H9 (cell line): Measurements from ENCODE around the gene MYLK. TPM values are rescaled to one million over a fixed set of nuclear protein-coding genes. Genes with fewer than 3 reads are reported as not detected.

Experiments
- DNase-seq: peaks from one replicate; pipeline ENCODE4 v3.0.0-alpha.2; 2017
- H2AFZ ChIP-seq: one replicate; pipeline ENCODE4 v1.6.1; 2013; ENCODE audit warnings: mild to moderate bottlenecking, low read length, control low read depth, moderate library complexity
- H2AK5ac ChIP-seq: 2 replicates; pipeline ENCODE4 v1.6.1; 2013; ENCODE audit warnings: low read length, control low read depth, mixed read lengths; ENCODE audit not compliant: insufficient read length
- H2BK120ac ChIP-seq: one replicate; pipeline ENCODE4 v1.6.1; 2013; ENCODE audit warnings: low read depth, mild to moderate bottlenecking, low read length, control low read depth, inconsistent platforms; ENCODE audit not compliant: poor library complexity, severe bottlenecking
- H2BK12ac ChIP-seq: 2 replicates; pipeline ENCODE4 v1.6.1; 2013; ENCODE audit warnings: low read length, control low read depth, mixed read lengths, low read depth; ENCODE audit not compliant: insufficient read length
- H2BK15ac ChIP-seq: 2 replicates; pipeline ENCODE4 v1.6.1; 2013; ENCODE audit warnings: low read depth, low read length, control low read depth
- H2BK20ac ChIP-seq: one replicate; pipeline ENCODE4 v1.6.1; 2013; ENCODE audit warnings: low read depth, mild to moderate bottlenecking, low read length, control low read depth, inconsistent platforms; ENCODE audit not compliant: poor library complexity, severe bottlenecking
- H2BK5ac ChIP-seq: 2 replicates; pipeline ENCODE4 v1.6.1; 2013; ENCODE audit warnings: low read length, control low read depth, mixed read lengths; ENCODE audit not compliant: insufficient read length
- H3K14ac ChIP-seq: 2 replicates; pipeline ENCODE4 v1.6.1; 2013; ENCODE audit warnings: low read length, control low read depth; ENCODE audit not compliant: insufficient read depth
- H3K18ac ChIP-seq: 2 replicates; pipeline ENCODE4 v1.6.1; 2013; ENCODE audit warnings: low read depth, mild to moderate bottlenecking, mixed read lengths, low read length, control low read depth; ENCODE audit not compliant: insufficient read length
- H3K23ac ChIP-seq: 2 replicates; pipeline ENCODE4 v1.6.1; 2013; ENCODE audit warnings: low read length, control low read depth, mixed read lengths, low read depth; ENCODE audit not compliant: insufficient read length
- H3K23me2 ChIP-seq: 2 replicates; pipeline ENCODE4 v1.6.1; 2013; ENCODE audit warnings: low read depth, mild to moderate bottlenecking, mixed read lengths, low read length, control low read depth; ENCODE audit not compliant: insufficient read length, poor library complexity, severe bottlenecking
- H3K27ac ChIP-seq: 2 replicates; pipeline ENCODE4 v1.5.1; 2013; ENCODE audit warnings: low read length, control low read depth, mixed read lengths, low read depth; ENCODE audit not compliant: insufficient read length
- H3K27me3 ChIP-seq: 2 replicates; pipeline ENCODE4 v1.6.1; 2013; ENCODE audit warnings: low read length, control low read depth, inconsistent platforms; ENCODE audit not compliant: insufficient read depth
- H3K4ac ChIP-seq: 2 replicates; pipeline ENCODE4 v1.6.1; 2013; ENCODE audit warnings: low read depth, mild to moderate bottlenecking, control low read depth, inconsistent platforms, low read length, moderate library complexity
- H3K4me1 ChIP-seq: 2 replicates; pipeline ENCODE4 v1.6.1; 2013; ENCODE audit warnings: low read length, control low read depth, inconsistent platforms; ENCODE audit not compliant: insufficient read depth
- H3K4me2 ChIP-seq: 2 replicates; pipeline ENCODE4 v1.6.1; 2013; ENCODE audit warnings: low read length, control low read depth, mixed read lengths; ENCODE audit not compliant: insufficient read length, insufficient read depth
- H3K56ac ChIP-seq: 2 replicates; pipeline ENCODE4 v1.6.1; 2013; ENCODE audit warnings: low read depth, mild to moderate bottlenecking, mixed read lengths, low read length, control low read depth; ENCODE audit not compliant: insufficient read length
- H3K79me1 ChIP-seq: 2 replicates; pipeline ENCODE4 v1.6.1; 2013; ENCODE audit warnings: low read depth, mild to moderate bottlenecking, moderate library complexity, low read length, control low read depth, inconsistent platforms; ENCODE audit not compliant: insufficient read depth, poor library complexity, severe bottlenecking
- H3K79me2 ChIP-seq: 2 replicates; pipeline ENCODE4 v1.6.1; 2013; ENCODE audit warnings: low read length, control low read depth, inconsistent platforms; ENCODE audit not compliant: insufficient read depth
- H3K9ac ChIP-seq: 2 replicates; pipeline ENCODE4 v1.6.1; 2013; ENCODE audit warnings: low read length, control low read depth, mixed read lengths; ENCODE audit not compliant: insufficient read length; ENCODE audit errors: extremely low read depth
- H3K9me3 ChIP-seq: one replicate; pipeline ENCODE4 v1.6.1; 2013; ENCODE audit warnings: low read depth, low read length, inconsistent platforms; ENCODE audit not compliant: control insufficient read depth
- H3T11ph ChIP-seq: one replicate; pipeline ENCODE4 v1.6.1; 2013; ENCODE audit warnings: mild to moderate bottlenecking, low read length, control low read depth, inconsistent platforms
- H4K20me1 ChIP-seq: one replicate; pipeline ENCODE4 v1.6.1; 2013; ENCODE audit not compliant: control insufficient read depth, insufficient read length, insufficient read depth
- H4K5ac ChIP-seq: 2 replicates; pipeline ENCODE4 v1.6.1; 2013; ENCODE audit warnings: low read depth, mild to moderate bottlenecking, mixed read lengths, low read length, control low read depth; ENCODE audit not compliant: insufficient read length
- H4K8ac ChIP-seq: replicated peaks from 2 replicates; pipeline ENCODE4 v1.6.1; 2013; ENCODE audit warnings: low read length, control low read depth, mixed read lengths, low read depth; ENCODE audit not compliant: insufficient read length
- H4K91ac ChIP-seq: 2 replicates; pipeline ENCODE4 v1.6.1; 2013; ENCODE audit warnings: low read depth, mild to moderate bottlenecking, moderate library complexity, mixed read lengths, low read length, control low read depth; ENCODE audit not compliant: insufficient read length
- H3K27ac Mint-ChIP-seq, 3 experiments: 2 replicates in 2 of 3; 3 replicates in 1 of 3; pipeline ENCODE4 v1.8.0; 2020 to 2021; ENCODE audit warnings: mixed read lengths in 3 of 3, mild to moderate bottlenecking in 1 of 3, moderate library complexity in 1 of 3
- H3K27me3 Mint-ChIP-seq: 2 replicates; pipeline ENCODE4 v1.8.0; 2021; ENCODE audit warnings: low read depth, mild to moderate bottlenecking, moderate library complexity, mixed read lengths
- H3K36me3 Mint-ChIP-seq, 3 experiments: 2 replicates in 2 of 3; 3 replicates in 1 of 3; pipeline ENCODE4 v1.8.0; 2020 to 2021; ENCODE audit warnings: low read depth in 3 of 3, mixed read lengths in 3 of 3; ENCODE audit not compliant: insufficient read depth in 1 of 3
- H3K4me1 Mint-ChIP-seq, 2 experiments: 2 replicates each; pipeline ENCODE4 v1.8.0; 2020; ENCODE audit warnings: mixed read lengths in 2 of 2
- H3K4me3 Mint-ChIP-seq, 2 experiments: 2 replicates in 1 of 2; 3 replicates in 1 of 2; pipeline ENCODE4 v1.8.0; 2020 to 2021; ENCODE audit warnings: mild to moderate bottlenecking in 2 of 2, mixed read lengths in 2 of 2, moderate library complexity in 1 of 2
- H3K9me3 Mint-ChIP-seq, 2 experiments: 2 replicates in 1 of 2; 3 replicates in 1 of 2; pipeline ENCODE4 v1.8.0; 2020; ENCODE audit warnings: mild to moderate bottlenecking in 2 of 2, mixed read lengths in 2 of 2, moderate library complexity in 1 of 2
- total RNA-seq: library from RNA; stranded (reverse); gene quantifications from 2 replicates; pipeline ENCODE4 v1.2.1, GENCODE V29; 2021
- TF ChIP-seq, protein P1 (sequence below): fragments of 200-600 bp; sonication (generic); conservative IDR thresholded peaks from 3 replicates; pipeline ENCODE4 v1.8.0; 2021; ENCODE audit warnings: antibody characterized with exemption, mild to moderate bottlenecking

The MYLK gene
- total RNA-seq, 1 experiment from 2014 or later: 10.1 TPM

DNA sequence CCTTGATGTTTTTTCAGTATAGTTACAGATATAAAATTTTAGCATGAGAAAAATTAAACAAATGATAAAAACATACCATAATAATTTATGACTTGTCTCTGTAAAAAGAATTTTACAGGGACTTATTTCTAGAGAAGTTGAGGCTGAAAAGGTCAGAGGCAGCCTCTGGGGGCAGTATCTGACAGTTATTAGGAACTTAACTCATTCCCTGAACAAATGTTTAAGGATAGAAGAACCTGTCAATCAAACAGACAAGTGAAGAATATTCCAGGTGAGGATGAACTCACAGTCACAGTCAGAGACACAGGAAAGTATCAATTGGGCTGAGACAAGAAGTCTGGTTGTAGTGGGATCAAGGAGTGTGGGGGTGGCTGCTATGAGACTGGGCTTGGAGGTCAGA, 7.3 kb downstream of the MYLK start:
- Histone ChIP-seq H3K79me2 (no peaks in the 10 kb centered on the region), H2BK120ac (no peak overlapping the region), H3K4me2 (no peak overlapping the region), H2AK5ac (no peak overlapping the region), H3K4ac (no peak overlapping the region), H4K8ac (no peak overlapping the region), H3K14ac (no peak overlapping the region), H3K79me1 (no peaks in the 10 kb centered on the region), H2BK5ac (no peak overlapping the region), H3K18ac (no peak overlapping the region), H2BK15ac (no peak overlapping the region), H2BK12ac (no peak overlapping the region), H4K91ac (no peak overlapping the region), H3K23me2 (no peaks in the 10 kb centered on the region), H3K4me1 (no peaks in the 10 kb centered on the region), H3T11ph (no peak overlapping the region), H2BK20ac (no peak overlapping the region), H3K9me3 (no peaks in the 10 kb centered on the region), H4K20me1 (no peaks in the 10 kb centered on the region), H3K23ac (no peak overlapping the region), H3K9ac (no peak overlapping the region), H3K27me3 (no peaks in the 10 kb centered on the region), H3K27ac (no peak overlapping the region), H2AFZ (no peak overlapping the region), H4K5ac (no peak overlapping the region), H3K56ac (no peak overlapping the region)
- no peak overlapping the region for H3K4me3 Mint-ChIP-seq
- H3K27me3 Mint-ChIP-seq: no peaks in the 10 kb centered on the region
- TF ChIP-seq, protein P1, sequence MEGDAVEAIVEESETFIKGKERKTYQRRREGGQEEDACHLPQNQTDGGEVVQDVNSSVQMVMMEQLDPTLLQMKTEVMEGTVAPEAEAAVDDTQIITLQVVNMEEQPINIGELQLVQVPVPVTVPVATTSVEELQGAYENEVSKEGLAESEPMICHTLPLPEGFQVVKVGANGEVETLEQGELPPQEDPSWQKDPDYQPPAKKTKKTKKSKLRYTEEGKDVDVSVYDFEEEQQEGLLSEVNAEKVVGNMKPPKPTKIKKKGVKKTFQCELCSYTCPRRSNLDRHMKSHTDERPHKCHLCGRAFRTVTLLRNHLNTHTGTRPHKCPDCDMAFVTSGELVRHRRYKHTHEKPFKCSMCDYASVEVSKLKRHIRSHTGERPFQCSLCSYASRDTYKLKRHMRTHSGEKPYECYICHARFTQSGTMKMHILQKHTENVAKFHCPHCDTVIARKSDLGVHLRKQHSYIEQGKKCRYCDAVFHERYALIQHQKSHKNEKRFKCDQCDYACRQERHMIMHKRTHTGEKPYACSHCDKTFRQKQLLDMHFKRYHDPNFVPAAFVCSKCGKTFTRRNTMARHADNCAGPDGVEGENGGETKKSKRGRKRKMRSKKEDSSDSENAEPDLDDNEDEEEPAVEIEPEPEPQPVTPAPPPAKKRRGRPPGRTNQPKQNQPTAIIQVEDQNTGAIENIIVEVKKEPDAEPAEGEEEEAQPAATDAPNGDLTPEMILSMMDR: peak; percentile 68
- H3K36me3 Mint-ChIP-seq: peaks cover 0 to 3% (median 2%) of the 10 kb centered on the region in 3 experiments; a peak in 1 of 7 replicates
- H3K9me3 Mint-ChIP-seq: no peaks in the 10 kb centered on the region
- H3K27ac Mint-ChIP-seq: 0 out of 7 replicates have a peak overlapping the region, but pooled peaks of 2 of the 3 experiments have one; percentile 1 to 13
- no peak for DNase-seq
- peaks cover 12 to 17% of the 10 kb centered on the region in 2 experiments for H3K4me1 Mint-ChIP-seq
